Hepatocyte (in vitro differentiated cells): ENCODE data around the gene TNPO3. TPM values are rescaled to one million over a fixed set of nuclear protein-coding genes. Genes with fewer than 3 reads are reported as not detected.

ENCODE experiments used
- DNase-seq: peaks from one replicate; pipeline ENCODE4 v3.0.0-alpha.2; 2016; ENCODE audit warnings: low spot score
- H2AFZ ChIP-seq: fragments of 200-600 bp; sonication (generic); 2 replicates; pipeline ENCODE4 v1.6.0; 2016; ENCODE audit warnings: antibody characterized with exemption, mild to moderate bottlenecking
- H3K27ac ChIP-seq: fragments of 200-600 bp; sonication (generic); 2 replicates; pipeline ENCODE4 v1.5.1; 2016; ENCODE audit warnings: mild to moderate bottlenecking
- H3K27me3 ChIP-seq: fragments of 200-600 bp; sonication (generic); 2 replicates; pipeline ENCODE4 v1.6.1; 2016
- H3K36me3 ChIP-seq: fragments of 200-600 bp; sonication (generic); replicated peaks from 2 replicates; pipeline ENCODE4 v1.5.1; 2016; ENCODE audit warnings: low read depth; ENCODE audit not compliant: insufficient read depth
- H3K4me1 ChIP-seq: fragments of 200-600 bp; sonication (generic); 2 replicates; pipeline ENCODE4 v1.5.1; 2016; ENCODE audit warnings: mild to moderate bottlenecking, moderate library complexity; ENCODE audit not compliant: insufficient read depth
- H3K4me2 ChIP-seq: fragments of 200-600 bp; sonication (generic); 2 replicates; pipeline ENCODE4 v1.6.0; 2016
- H3K4me3 ChIP-seq: fragments of 200-600 bp; sonication (generic); 2 replicates; pipeline ENCODE4 v1.5.1; 2016; ENCODE audit warnings: mild to moderate bottlenecking
- H3K79me2 ChIP-seq: fragments of 200-600 bp; sonication (generic); 2 replicates; pipeline ENCODE4 v1.6.0; 2017; ENCODE audit warnings: mild to moderate bottlenecking
- H3K9me2 ChIP-seq: fragments of 200-600 bp; sonication (generic); replicated peaks from 2 replicates; pipeline ENCODE4 v1.6.0; 2017; ENCODE audit warnings: mild to moderate bottlenecking; ENCODE audit not compliant: insufficient read depth
- H3K9me3 ChIP-seq: fragments of 200-600 bp; sonication (generic); 2 replicates; pipeline ENCODE4 v1.5.1; 2016; ENCODE audit warnings: low read depth, mild to moderate bottlenecking
- H4K20me1 ChIP-seq: fragments of 200-600 bp; sonication (generic); 2 replicates; pipeline ENCODE4 v1.6.0; 2016; ENCODE audit warnings: mild to moderate bottlenecking; ENCODE audit not compliant: insufficient read depth, poor library complexity, severe bottlenecking
- CTCF ChIP-seq: fragments of 200-600 bp; sonication (generic); IDR thresholded peaks from 2 replicates; pipeline ENCODE4 v1.5.1; 2016; ENCODE audit warnings: antibody characterized with exemption, mild to moderate bottlenecking; ENCODE audit not compliant: poor library complexity
- EZH2 ChIP-seq: fragments of 200-600 bp; sonication (generic); IDR thresholded peaks from 2 replicates; pipeline ENCODE4 v1.6.1; 2016; ENCODE audit warnings: antibody characterized with exemption, mild to moderate bottlenecking, borderline replicate concordance
- EZH2phosphoT487 ChIP-seq: fragments of 200-600 bp; sonication (generic); IDR thresholded peaks from one replicate; pipeline ENCODE4 v1.6.1; 2018; ENCODE audit warnings: antibody characterized with exemption, mild to moderate bottlenecking, low read depth, moderate library complexity; ENCODE audit not compliant: unreplicated experiment, severe bottlenecking
- WGBS: methylation state at CpG from one replicate; pipeline ENCODE4 v1.1.6; 2016; ENCODE audit warnings: low lambda C conversion rate; ENCODE audit errors: missing lambda C conversion rate; 5-methylcytosine and 5-hydroxymethylcytosine counted together
- polyA plus RNA-seq: library from polyadenylated mRNA; unstranded; fragments of >200 nt; fragmentation: Nextera tagmentation; extraction: Ambion mirVana; gene quantifications from 2 replicates; pipeline ENCODE4 v1.2.1, GENCODE V29; 2016
- total RNA-seq: library from RNA; depleted of rRNA; stranded (reverse); fragments of >200 nt; gene quantifications from 2 replicates; pipeline ENCODE4 v1.2.3, GENCODE V29; 2014

TNPO3 gene
- total and polyA plus RNA-seq, 2 experiments from 2014 or later: 19.9 to 35.4 TPM

GRCh38 chr7:128932862-128933179, 122.1 kb downstream of the TNPO3 start:
- H3K27ac ChIP-seq: no peak overlapping the region
- WGBS: 88% methylated on average over 4 of the region's 4 CpGs
- H3K4me3 ChIP-seq: no peak overlapping the region
- H3K9me2 ChIP-seq: no peaks in the 10 kb centered on the region
- no peak overlapping the region for H2AFZ ChIP-seq
- H3K4me2 ChIP-seq: no peak overlapping the region
- TF ChIP-seq CTCF (no peak), EZH2phosphoT487 (no peak), EZH2 (no peak)
- H4K20me1 ChIP-seq: no peaks in the 10 kb centered on the region
- no peaks in the 10 kb centered on the region for H3K9me3 ChIP-seq
- no peaks in the 10 kb centered on the region for H3K4me1 ChIP-seq
- peaks cover 14% of the 10 kb centered on the region for H3K27me3 ChIP-seq
- H3K79me2 ChIP-seq: no peaks in the 10 kb centered on the region
- no peak for DNase-seq
- H3K36me3 ChIP-seq: no peaks in the 10 kb centered on the region

GRCh38 chr7:128931965-128932861, 122.7 kb downstream of the TNPO3 start:
- Histone ChIP-seq H3K9me3 (no peaks in the 10 kb centered on the region), H3K79me2 (no peaks in the 10 kb centered on the region), H3K9me2 (no peaks in the 10 kb centered on the region), H3K4me3 (no peak overlapping the region), H2AFZ (no peak overlapping the region), H3K27me3 (peaks cover 9% of the 10 kb centered on the region), H3K4me1 (no peaks in the 10 kb centered on the region), H3K36me3 (no peaks in the 10 kb centered on the region), H4K20me1 (no peaks in the 10 kb centered on the region), H3K4me2 (no peak overlapping the region), H3K27ac (no peak overlapping the region)
- WGBS: 89% methylated on average over 19 of the region's 19 CpGs
- TF ChIP-seq CTCF: no peak
- TF ChIP-seq EZH2phosphoT487: no peak
- TF ChIP-seq EZH2: no peak
- DNase-seq: no peak

GRCh38 chr7:128931190-128931798, 123.6 kb downstream of the TNPO3 start:
- H3K9me2 ChIP-seq: no peaks in the 10 kb centered on the region
- no peak for DNase-seq
- WGBS: 94% methylated on average over 17 of the region's 18 CpGs
- H2AFZ ChIP-seq: no peak overlapping the region
- no peak overlapping the region for H3K27ac ChIP-seq
- no peaks in the 10 kb centered on the region for H3K4me1 ChIP-seq
- H3K79me2 ChIP-seq: no peaks in the 10 kb centered on the region
- H3K36me3 ChIP-seq: no peaks in the 10 kb centered on the region
- H3K4me3 ChIP-seq: no peak overlapping the region
- H4K20me1 ChIP-seq: no peaks in the 10 kb centered on the region
- no peak for TF ChIP-seq EZH2
- TF ChIP-seq EZH2phosphoT487: no peak
- no peak for TF ChIP-seq CTCF
- H3K4me2 ChIP-seq: no peak overlapping the region
- peaks cover under 1% of the 10 kb centered on the region for H3K27me3 ChIP-seq
- no peaks in the 10 kb centered on the region for H3K9me3 ChIP-seq
